Adrenal gland (tissue), 5 donors: ENCODE results near the gene ADA.

Source experiments
- POLR2A ChIP-seq, 2 donors: fragments of 450-650 bp; IDR thresholded peaks; one replicate each; pipeline ENCODE4 v1.6.1; 2017; ENCODE audit warnings: antibody characterized with exemption in 2 of 2, mild to moderate bottlenecking in 2 of 2, moderate library complexity in 1 of 2
- TF ChIP-seq, protein P1 (sequence below), 6 experiments: fragments of 450-650 bp in 4 of 6; fragments of 200-600 bp in 2 of 6; sonication (generic) in 1 of 6; IDR thresholded peaks; 1 replicate in 5 of 6; 2 replicates in 1 of 6; pipeline versions ENCODE4 v1.5.1 to v1.8.0; 2016 to 2021; ENCODE audit warnings: antibody characterized with exemption in 6 of 6, mild to moderate bottlenecking in 2 of 6, moderate library complexity in 1 of 6
- donor health status: DM: no; HTN: no; CAD: no.

GRCh38 chr20:44693627-44694026 is 42.1 kb upstream of the ADA start:
- TF ChIP-seq, protein P1, sequence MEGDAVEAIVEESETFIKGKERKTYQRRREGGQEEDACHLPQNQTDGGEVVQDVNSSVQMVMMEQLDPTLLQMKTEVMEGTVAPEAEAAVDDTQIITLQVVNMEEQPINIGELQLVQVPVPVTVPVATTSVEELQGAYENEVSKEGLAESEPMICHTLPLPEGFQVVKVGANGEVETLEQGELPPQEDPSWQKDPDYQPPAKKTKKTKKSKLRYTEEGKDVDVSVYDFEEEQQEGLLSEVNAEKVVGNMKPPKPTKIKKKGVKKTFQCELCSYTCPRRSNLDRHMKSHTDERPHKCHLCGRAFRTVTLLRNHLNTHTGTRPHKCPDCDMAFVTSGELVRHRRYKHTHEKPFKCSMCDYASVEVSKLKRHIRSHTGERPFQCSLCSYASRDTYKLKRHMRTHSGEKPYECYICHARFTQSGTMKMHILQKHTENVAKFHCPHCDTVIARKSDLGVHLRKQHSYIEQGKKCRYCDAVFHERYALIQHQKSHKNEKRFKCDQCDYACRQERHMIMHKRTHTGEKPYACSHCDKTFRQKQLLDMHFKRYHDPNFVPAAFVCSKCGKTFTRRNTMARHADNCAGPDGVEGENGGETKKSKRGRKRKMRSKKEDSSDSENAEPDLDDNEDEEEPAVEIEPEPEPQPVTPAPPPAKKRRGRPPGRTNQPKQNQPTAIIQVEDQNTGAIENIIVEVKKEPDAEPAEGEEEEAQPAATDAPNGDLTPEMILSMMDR (IDR thresholded peaks at IDR 0.05) = no peak
- no peak for TF ChIP-seq POLR2A (IDR thresholded peaks at IDR 0.05)
